Measurements from ENCODE around the gene PTEN. TPM values are rescaled to one million over a fixed set of nuclear protein-coding genes. Genes with fewer than 3 reads are reported as not detected.
"Not testable (repeated sequence)": the region's sequence is repeated elsewhere in the genome, so short reads cannot be mapped to it uniquely, and the experiment has no call there.

The PTEN gene
- total RNA-seq, 3 donors from 2014 or later: 94.1 to 118 (median 118) TPM

- Histone ChIP-seq H3K4me3 (no peak overlapping the region), H3K9me3 (no peaks in the 10 kb centered on the region), H3K36me3 (ENCODE audit: low read depth) (no peaks in the 10 kb centered on the region), H3K4me1 (ENCODE audit: low read depth) (peaks cover 2% of the 10 kb centered on the region)
- DNase-seq (no peak), ATAC-seq (no peak)
- intact Hi-C loops (cut with DNase I, micrococcal nuclease): no loop called here
- TF ChIP-seq, protein P1, sequence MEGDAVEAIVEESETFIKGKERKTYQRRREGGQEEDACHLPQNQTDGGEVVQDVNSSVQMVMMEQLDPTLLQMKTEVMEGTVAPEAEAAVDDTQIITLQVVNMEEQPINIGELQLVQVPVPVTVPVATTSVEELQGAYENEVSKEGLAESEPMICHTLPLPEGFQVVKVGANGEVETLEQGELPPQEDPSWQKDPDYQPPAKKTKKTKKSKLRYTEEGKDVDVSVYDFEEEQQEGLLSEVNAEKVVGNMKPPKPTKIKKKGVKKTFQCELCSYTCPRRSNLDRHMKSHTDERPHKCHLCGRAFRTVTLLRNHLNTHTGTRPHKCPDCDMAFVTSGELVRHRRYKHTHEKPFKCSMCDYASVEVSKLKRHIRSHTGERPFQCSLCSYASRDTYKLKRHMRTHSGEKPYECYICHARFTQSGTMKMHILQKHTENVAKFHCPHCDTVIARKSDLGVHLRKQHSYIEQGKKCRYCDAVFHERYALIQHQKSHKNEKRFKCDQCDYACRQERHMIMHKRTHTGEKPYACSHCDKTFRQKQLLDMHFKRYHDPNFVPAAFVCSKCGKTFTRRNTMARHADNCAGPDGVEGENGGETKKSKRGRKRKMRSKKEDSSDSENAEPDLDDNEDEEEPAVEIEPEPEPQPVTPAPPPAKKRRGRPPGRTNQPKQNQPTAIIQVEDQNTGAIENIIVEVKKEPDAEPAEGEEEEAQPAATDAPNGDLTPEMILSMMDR (IDR thresholded peaks at IDR 0.05): no peak
These were observed 32.0 kb downstream of the PTEN start for GRCh38 chr10:87895430-87895829.

DNA sequence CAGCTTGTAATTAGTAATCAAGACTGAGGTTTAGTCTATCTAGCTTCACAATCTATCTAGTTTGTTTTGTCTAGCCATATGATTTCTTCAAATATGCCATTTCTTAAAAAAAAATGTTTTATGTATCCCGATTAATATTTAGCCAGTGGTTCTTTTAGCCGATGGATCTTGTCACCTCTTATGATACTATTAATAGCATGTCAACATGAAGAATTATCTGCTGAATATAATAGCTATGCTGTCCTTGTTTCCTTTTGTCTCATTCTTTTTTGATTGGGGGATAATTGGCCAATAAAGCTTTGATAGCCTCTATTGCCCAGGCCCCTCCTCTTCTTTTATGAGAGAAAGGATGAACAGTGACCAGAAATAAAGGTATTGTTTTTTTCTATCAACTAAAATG, 32.8 kb downstream of the PTEN start:
- no peak overlapping the region for H3K4me3 ChIP-seq
- H3K4me1 ChIP-seq (ENCODE audit: low read depth): peaks cover 2% of the 10 kb centered on the region
- no peak for ATAC-seq
- intact Hi-C loops (cut with DNase I, micrococcal nuclease): no loop called here
- H3K9me3 ChIP-seq: no peaks in the 10 kb centered on the region
- no peak for DNase-seq
- H3K36me3 ChIP-seq (ENCODE audit: low read depth): no peaks in the 10 kb centered on the region
- TF ChIP-seq, protein P1 (IDR thresholded peaks at IDR 0.05): no peak

DNA sequence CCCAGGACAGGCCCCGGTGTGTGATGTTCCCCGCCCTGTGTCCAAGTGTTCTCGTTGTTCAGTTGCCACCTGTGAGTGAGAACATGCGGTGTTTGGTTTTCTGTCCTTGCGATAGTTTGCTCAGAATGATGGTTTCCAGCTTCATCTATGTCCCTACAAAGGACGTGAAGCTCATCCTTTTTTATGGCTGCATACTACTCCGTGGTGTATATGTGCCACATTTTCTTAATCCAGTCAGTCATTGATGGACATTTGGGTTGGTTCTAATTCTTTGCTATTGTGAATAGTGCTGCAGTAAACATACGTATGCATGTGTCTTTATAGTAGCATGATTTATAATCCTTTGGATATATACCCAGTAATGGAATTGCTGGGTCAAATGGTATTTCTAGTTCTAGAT, 34.5 kb downstream of the PTEN start:
- intact Hi-C loops (cut with DNase I, micrococcal nuclease); DNase-seq; H3K4me1 ChIP-seq (ENCODE audit: low read depth); ATAC-seq; H3K9me3 ChIP-seq; H3K36me3 ChIP-seq (ENCODE audit: low read depth); H3K4me3 ChIP-seq: not testable (repeated sequence)

DNA sequence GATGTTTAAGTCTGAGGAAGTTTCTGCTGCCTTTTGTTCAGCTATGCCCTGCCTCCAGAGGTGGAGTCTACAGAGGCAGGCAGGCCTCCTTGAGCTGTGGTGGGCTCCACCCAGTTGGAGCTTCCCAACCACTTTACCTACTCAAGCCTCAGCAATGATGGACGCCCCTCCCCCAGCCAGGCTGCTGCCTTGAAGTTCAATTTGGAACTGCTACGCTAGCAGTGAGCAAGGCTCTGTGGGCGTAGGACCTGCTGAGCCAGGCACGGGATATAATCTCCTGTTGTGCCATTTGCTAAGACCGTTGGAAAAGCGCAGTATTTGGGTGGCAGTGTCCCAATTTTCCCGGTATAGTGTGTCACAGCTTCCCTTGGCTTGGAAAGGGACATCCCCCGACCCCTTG, 40.0 kb downstream of the PTEN start:
- DNase-seq: peak in 1 of 3 donors; percentile 17
- H3K4me3 ChIP-seq; H3K4me1 ChIP-seq (ENCODE audit: low read depth); H3K36me3 ChIP-seq (ENCODE audit: low read depth); ATAC-seq; intact Hi-C loops (cut with DNase I, micrococcal nuclease); H3K9me3 ChIP-seq: not testable (repeated sequence)

DNA sequence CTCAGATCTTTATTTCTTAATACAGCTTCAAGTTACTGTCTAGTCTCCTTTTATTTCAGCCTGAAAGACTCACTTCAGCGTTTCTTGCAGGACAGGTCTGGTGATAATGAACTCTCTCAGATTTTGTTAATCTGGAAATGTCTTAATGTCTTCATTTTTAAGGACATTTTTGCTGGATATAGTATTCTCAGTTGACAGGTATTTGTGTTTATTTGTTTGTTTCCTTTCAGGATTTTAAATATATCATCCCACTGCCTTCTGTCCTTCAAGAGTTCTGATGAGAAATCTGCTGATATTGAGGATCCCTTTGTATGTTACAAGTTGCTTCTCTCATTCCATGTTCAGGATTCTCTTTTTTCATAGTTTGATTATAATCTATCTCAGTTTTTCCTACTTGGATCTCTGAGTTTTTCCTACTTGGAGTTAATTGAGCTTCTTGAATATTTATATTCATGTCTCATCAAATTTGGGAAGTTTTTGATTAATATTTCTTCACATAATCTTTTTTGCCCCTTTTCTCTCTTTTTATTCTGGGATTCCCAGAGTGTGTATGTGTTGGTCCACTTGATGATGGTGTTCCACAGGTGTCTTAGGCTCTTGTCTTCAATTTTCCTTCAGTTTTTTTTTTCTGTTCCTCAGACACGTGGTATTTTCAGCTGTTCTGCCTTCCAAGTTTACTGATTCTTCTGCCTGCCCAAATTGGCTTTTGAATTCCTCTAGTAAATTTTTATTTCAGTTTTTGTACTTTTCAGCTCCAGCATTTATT, 49.9 kb downstream of the PTEN start:
- intact Hi-C loops (cut with DNase I, micrococcal nuclease): no loop called here
- Histone ChIP-seq H3K4me1 (ENCODE audit: low read depth) (peaks cover under 1% of the 10 kb centered on the region), H3K36me3 (ENCODE audit: low read depth) (no peaks in the 10 kb centered on the region), H3K4me3 (no peak overlapping the region), H3K9me3 (peaks cover 10% of the 10 kb centered on the region)
- TF ChIP-seq, protein P1 (IDR thresholded peaks at IDR 0.05): no peak
- DNase-seq: no peak
- no peak for ATAC-seq

- H3K4me1 ChIP-seq (ENCODE audit: low read depth): peaks cover 9% of the 10 kb centered on the region
- H3K4me3 ChIP-seq: no peak overlapping the region
- H3K36me3 ChIP-seq (ENCODE audit: low read depth): no peaks in the 10 kb centered on the region
- no peak for DNase-seq
- H3K9me3 ChIP-seq: peaks cover 10% of the 10 kb centered on the region
- intact Hi-C loops (cut with DNase I, micrococcal nuclease): no loop called here
- TF ChIP-seq, protein P1 (IDR thresholded peaks at IDR 0.05): no peak
- no peak for ATAC-seq
These were observed 52.0 kb downstream of the PTEN start for GRCh38 chr10:87915406-87915805.

All from mucosa of descending colon (tissue), 3 donors.